ENCODE results near the gene PAPSS1. TPM values are rescaled to one million over a fixed set of nuclear protein-coding genes. Genes with fewer than 3 reads are reported as not detected.

The PAPSS1 gene
- total and polyA plus RNA-seq, 2 donors (not counting 1 experiment from before 2014, with no cell fraction given): 59.9 to 70.3 TPM

GRCh38 chr4:107579099-107579498 lies 140.9 kb downstream of the PAPSS1 start:
- no peak overlapping the region for H3K9ac ChIP-seq (ENCODE audit: insufficient read depth, low read length)
- no peaks in the 10 kb centered on the region for H3K9me3 ChIP-seq (ENCODE audit: control insufficient read depth, insufficient read depth, low read depth, low read length)
- no peaks in the 10 kb centered on the region for H4K20me1 ChIP-seq (ENCODE audit: control insufficient read depth, extremely low read depth, insufficient read depth, low read length)
- no peak overlapping the region for H3K4me2 ChIP-seq (ENCODE audit: extremely low read depth, insufficient read depth, low read length)
- no peaks in the 10 kb centered on the region for H3K4me1 ChIP-seq (ENCODE audit: control insufficient read depth, extremely low read depth, insufficient read depth, low read length)
- no peaks in the 10 kb centered on the region for H3K27me3 ChIP-seq (ENCODE audit: control insufficient read depth, insufficient read depth, low read length)
- H3K27ac ChIP-seq (ENCODE audit: insufficient read depth, low read length): no peak overlapping the region
- no peaks in the 10 kb centered on the region for H3K36me3 ChIP-seq (ENCODE audit: control insufficient read depth, insufficient read depth, low read length)
- DNase-seq (ENCODE audit: low read depth in 2 of 2): no peak
- H3K79me2 ChIP-seq (ENCODE audit: control insufficient read depth, insufficient read depth, low read length): no peaks in the 10 kb centered on the region
- H3K4me3 ChIP-seq (replicated peaks in 1 of 4; ENCODE audit: control extremely low read depth in 1 of 4, insufficient read depth in 1 of 4, low read depth in 3 of 4, low read length in 4 of 4): no peak overlapping the region
- no peak overlapping the region for H2AFZ ChIP-seq (ENCODE audit: low read length)
- TF ChIP-seq CTCF (conservative IDR thresholded peaks at IDR 0.05 in 1 of 2, IDR thresholded peaks at IDR 0.05 in 1 of 2; ENCODE audit: low read depth in 1 of 2, low read length in 2 of 2): no peak
- TF ChIP-seq EZH2 (IDR thresholded peaks at IDR 0.05; ENCODE audit: low read length, missing control alignments): no peak

GRCh38 chr4:107578321-107578720 lies 141.7 kb downstream of the PAPSS1 start:
- Histone ChIP-seq H3K9me3 (ENCODE audit: control insufficient read depth, insufficient read depth, low read depth, low read length) (no peaks in the 10 kb centered on the region), H2AFZ (ENCODE audit: low read length) (no peak overlapping the region), H3K4me1 (ENCODE audit: control insufficient read depth, extremely low read depth, insufficient read depth, low read length) (no peaks in the 10 kb centered on the region), H4K20me1 (ENCODE audit: control insufficient read depth, extremely low read depth, insufficient read depth, low read length) (no peaks in the 10 kb centered on the region), H3K9ac (ENCODE audit: insufficient read depth, low read length) (no peak overlapping the region), H3K4me2 (ENCODE audit: extremely low read depth, insufficient read depth, low read length) (no peak overlapping the region), H3K4me3 (replicated peaks in 1 of 4; ENCODE audit: control extremely low read depth in 1 of 4, insufficient read depth in 1 of 4, low read depth in 3 of 4, low read length in 4 of 4) (no peak overlapping the region), H3K27me3 (ENCODE audit: control insufficient read depth, insufficient read depth, low read length) (no peaks in the 10 kb centered on the region), H3K36me3 (ENCODE audit: control insufficient read depth, insufficient read depth, low read length) (no peaks in the 10 kb centered on the region), H3K79me2 (ENCODE audit: control insufficient read depth, insufficient read depth, low read length) (no peaks in the 10 kb centered on the region), H3K27ac (ENCODE audit: insufficient read depth, low read length) (no peak overlapping the region)
- no peak for DNase-seq (ENCODE audit: low read depth in 2 of 2)
- TF ChIP-seq CTCF (conservative IDR thresholded peaks at IDR 0.05 in 1 of 2, IDR thresholded peaks at IDR 0.05 in 1 of 2; ENCODE audit: low read depth in 1 of 2, low read length in 2 of 2): no peak
- TF ChIP-seq EZH2 (IDR thresholded peaks at IDR 0.05; ENCODE audit: low read length, missing control alignments): no peak

GRCh38 chr4:107577743-107578142 lies 142.3 kb downstream of the PAPSS1 start:
- H4K20me1 ChIP-seq (ENCODE audit: control insufficient read depth, extremely low read depth, insufficient read depth, low read length): no peaks in the 10 kb centered on the region
- DNase-seq (ENCODE audit: low read depth in 2 of 2): no peak
- H3K4me1 ChIP-seq (ENCODE audit: control insufficient read depth, extremely low read depth, insufficient read depth, low read length): no peaks in the 10 kb centered on the region
- no peak overlapping the region for H3K27ac ChIP-seq (ENCODE audit: insufficient read depth, low read length)
- TF ChIP-seq EZH2 (IDR thresholded peaks at IDR 0.05; ENCODE audit: low read length, missing control alignments) (no peak), CTCF (conservative IDR thresholded peaks at IDR 0.05 in 1 of 2, IDR thresholded peaks at IDR 0.05 in 1 of 2; ENCODE audit: low read depth in 1 of 2, low read length in 2 of 2) (no peak)
- no peaks in the 10 kb centered on the region for H3K79me2 ChIP-seq (ENCODE audit: control insufficient read depth, insufficient read depth, low read length)
- no peaks in the 10 kb centered on the region for H3K27me3 ChIP-seq (ENCODE audit: control insufficient read depth, insufficient read depth, low read length)
- H3K9me3 ChIP-seq (ENCODE audit: control insufficient read depth, insufficient read depth, low read depth, low read length): no peaks in the 10 kb centered on the region
- no peak overlapping the region for H3K4me3 ChIP-seq (replicated peaks in 1 of 4; ENCODE audit: control extremely low read depth in 1 of 4, insufficient read depth in 1 of 4, low read depth in 3 of 4, low read length in 4 of 4)
- H3K9ac ChIP-seq (ENCODE audit: insufficient read depth, low read length): no peak overlapping the region
- no peak overlapping the region for H3K4me2 ChIP-seq (ENCODE audit: extremely low read depth, insufficient read depth, low read length)
- no peaks in the 10 kb centered on the region for H3K36me3 ChIP-seq (ENCODE audit: control insufficient read depth, insufficient read depth, low read length)
- H2AFZ ChIP-seq (ENCODE audit: low read length): no peak overlapping the region

Data from fibroblast of lung (primary cell).